Activated B cell treated with CpG ODN at 0.5 μM for 24 hours (primary cell): ENCODE measurements around the gene SDHAF4. TPM values are rescaled to one million over a fixed set of nuclear protein-coding genes. Genes with fewer than 3 reads are reported as not detected.

Experiments
- ATAC-seq: fragments of 200-7000 bp; cut with Tn5 transposase; one replicate; pipeline ENCODE4 v1.10.0; 2021; ENCODE audit warnings: low read depth, mild to moderate bottlenecking, moderate library complexity
- CTCF ChIA-PET: fragments of 350-600 bp; sonication (Branson Sonifier 250); formaldehyde crosslinking; loops from one replicate; lab custom pipeline; 2021; ENCODE audit warnings: antibody characterized with exemption; lab: Charles Lee
- POLR2A ChIA-PET: fragments of 350-600 bp; sonication (Branson Sonifier 250); formaldehyde crosslinking; loops from one replicate; lab custom pipeline; 2021; ENCODE audit warnings: antibody characterized with exemption; lab: Charles Lee
- DNase-seq: peaks from one replicate; pipeline ENCODE4 v3.0.0; 2022
- H3K27ac Mint-ChIP-seq: one replicate; pipeline ENCODE4 v1.8.0; 2020; ENCODE audit warnings: mixed read lengths
- H3K27me3 Mint-ChIP-seq: one replicate; pipeline ENCODE4 v1.8.0; 2021; ENCODE audit warnings: mixed read lengths
- H3K36me3 Mint-ChIP-seq: one replicate; pipeline ENCODE4 v1.8.0; 2021; ENCODE audit warnings: low read depth, mixed read lengths
- H3K4me1 Mint-ChIP-seq: one replicate; pipeline ENCODE4 v1.8.0; 2021; ENCODE audit warnings: mixed read lengths
- H3K4me3 Mint-ChIP-seq: one replicate; pipeline ENCODE4 v1.8.0; 2020; ENCODE audit warnings: mild to moderate bottlenecking, mixed read lengths
- H3K9me3 Mint-ChIP-seq: one replicate; pipeline ENCODE4 v1.8.0; 2020; ENCODE audit warnings: mixed read lengths
- CTCF ChIP-seq: fragments of 200-600 bp; IDR thresholded peaks from one replicate; pipeline ENCODE4 v1.8.0; 2022; ENCODE audit warnings: antibody characterized with exemption, mild to moderate bottlenecking
- intact Hi-C: fragments of 100-400 bp; cut with micrococcal nuclease; formaldehyde crosslinking; loops from one replicate; pipeline ENCODE4 v1.15.1; 2024
- total RNA-seq: library from RNA; stranded (reverse); gene quantifications from 2 replicates; pipeline ENCODE4 v1.2.3, GENCODE V29; 2022

SDHAF4 gene
- total RNA-seq, 1 donor from 2014 or later, result 7.6 TPM

GRCh38 chr6:70586114-70586513 is 19.4 kb downstream of the SDHAF4 start:
- CTCF ChIA-PET, result no interaction called here
- no peak for DNase-seq
- Mint-ChIP-seq H3K36me3 (peaks cover 57% of the 10 kb centered on the region), H3K9me3 (no peaks in the 10 kb centered on the region), H3K4me1 (no peaks in the 10 kb centered on the region), H3K27ac (no peak overlapping the region), H3K4me3 (no peak overlapping the region), H3K27me3 (no peaks in the 10 kb centered on the region)
- intact Hi-C loops, result no loop called here
- POLR2A ChIA-PET, result no interaction called here
- no peak for TF ChIP-seq CTCF
- ATAC-seq, result no peak

GRCh38 chr6:70590400-70590799 is 23.7 kb downstream of the SDHAF4 start:
- TF ChIP-seq CTCF, result no peak
- Mint-ChIP-seq H3K4me1 (no peaks in the 10 kb centered on the region), H3K4me3 (no peak overlapping the region), H3K27ac (no peak overlapping the region), H3K36me3 (peaks cover 18% of the 10 kb centered on the region), H3K27me3 (no peaks in the 10 kb centered on the region), H3K9me3 (peaks cover 3% of the 10 kb centered on the region)
- intact Hi-C loops, result no loop called here
- POLR2A ChIA-PET, result no interaction called here
- CTCF ChIA-PET, result no interaction called here
- ATAC-seq (no peak), DNase-seq (no peak)

GRCh38 chr6:70592391-70593117 is 25.8 kb downstream of the SDHAF4 start:
- TF ChIP-seq CTCF, result no peak
- H3K27me3 Mint-ChIP-seq, result no peaks in the 10 kb centered on the region
- DNase-seq, result no peak
- ChIA-PET POLR2A (no interaction called here), CTCF (no interaction called here)
- H3K4me1 Mint-ChIP-seq, result no peaks in the 10 kb centered on the region
- no peak overlapping the region for H3K27ac Mint-ChIP-seq
- H3K4me3 Mint-ChIP-seq, result no peak overlapping the region
- no peak for ATAC-seq
- H3K36me3 Mint-ChIP-seq, result peaks cover 6% of the 10 kb centered on the region
- peaks cover 3% of the 10 kb centered on the region for H3K9me3 Mint-ChIP-seq
- intact Hi-C loops, result no loop called here

GRCh38 chr6:70593118-70593486 is 26.4 kb downstream of the SDHAF4 start:
- intact Hi-C loops, result no loop called here
- H3K36me3 Mint-ChIP-seq, result peaks cover 5% of the 10 kb centered on the region
- DNase-seq, result no peak
- H3K4me1 Mint-ChIP-seq, result no peaks in the 10 kb centered on the region
- ChIA-PET CTCF (no interaction called here), POLR2A (no interaction called here)
- H3K27ac Mint-ChIP-seq, result no peak overlapping the region
- no peak for TF ChIP-seq CTCF
- H3K27me3 Mint-ChIP-seq, result no peaks in the 10 kb centered on the region
- H3K4me3 Mint-ChIP-seq, result no peak overlapping the region
- peaks cover 3% of the 10 kb centered on the region for H3K9me3 Mint-ChIP-seq
- no peak for ATAC-seq

GRCh38 chr6:70599187-70599586 is 32.5 kb downstream of the SDHAF4 start:
- H3K4me3 Mint-ChIP-seq, result no peak overlapping the region
- H3K4me1 Mint-ChIP-seq, result no peaks in the 10 kb centered on the region
- TF ChIP-seq CTCF, result no peak
- POLR2A ChIA-PET, result no interaction called here
- ATAC-seq (no peak), DNase-seq (no peak)
- no peaks in the 10 kb centered on the region for H3K36me3 Mint-ChIP-seq
- no peaks in the 10 kb centered on the region for H3K27me3 Mint-ChIP-seq
- H3K9me3 Mint-ChIP-seq, result peaks cover 9% of the 10 kb centered on the region
- no peak overlapping the region for H3K27ac Mint-ChIP-seq
- CTCF ChIA-PET, result no interaction called here
- intact Hi-C loops, result no loop called here
